Fibroblast of skin of left biceps (primary cell): ENCODE measurements around the gene HMOX1.
"Not testable (repeated sequence)": the region's sequence is repeated elsewhere in the genome, so short reads cannot be mapped to it uniquely, and the experiment has no call there.

Experiments
- DNase-seq, 2 experiments: peaks; one replicate each; pipeline ENCODE4 v3.0.0-alpha.2; 2013; ENCODE audit warnings: low read depth in 2 of 2

Gene HMOX1

GRCh38 chr22:35380013-35380412, 883 bp upstream of the HMOX1 start:
- no peak for DNase-seq

- no peak for DNase-seq
These were observed 621 bp downstream of the HMOX1 start for GRCh38 chr22:35381424-35382009.

- no peak for DNase-seq
These were observed 2.8 kb downstream of the HMOX1 start for GRCh38 chr22:35383679-35384071.

GRCh38 chr22:35384527-35384926, 3.6 kb downstream of the HMOX1 start:
- DNase-seq = no peak

GRCh38 chr22:35384975-35385588, 4.2 kb downstream of the HMOX1 start:
- DNase-seq = no peak

GRCh38 chr22:35386670-35387288, 5.9 kb downstream of the HMOX1 start:
- no peak for DNase-seq

GRCh38 chr22:35390933-35391332, 10.0 kb downstream of the HMOX1 start:
- no peak for DNase-seq

- DNase-seq = no peak
These were observed 11.5 kb downstream of the HMOX1 start for GRCh38 chr22:35392357-35392756.

GRCh38 chr22:35393116-35394010, 12.5 kb downstream of the HMOX1 start:
- no peak for DNase-seq

GRCh38 chr22:35394011-35394312, 13.1 kb downstream of the HMOX1 start:
- DNase-seq = no peak

- no peak for DNase-seq
These were observed 14.1 kb downstream of the HMOX1 start for GRCh38 chr22:35394810-35395563.

GRCh38 chr22:35396622-35397021, 15.7 kb downstream of the HMOX1 start:
- not testable (repeated sequence) for DNase-seq

- DNase-seq = no peak
These were observed 16.4 kb downstream of the HMOX1 start for GRCh38 chr22:35397095-35397904.

GRCh38 chr22:35398591-35398973, 17.7 kb downstream of the HMOX1 start:
- DNase-seq = no peak

GRCh38 chr22:35399114-35399677, 18.3 kb downstream of the HMOX1 start:
- DNase-seq = no peak

GRCh38 chr22:35399678-35400500, 19.0 kb downstream of the HMOX1 start, which contains the start of gene MCM5:
TSS of gene MCM5 (plus strand) at chr22:35400140. CDS start at chr22:35400439, 299 bp downstream.
- peak; percentile 92 to 94 for DNase-seq

- no peak for DNase-seq
These were observed 19.6 kb downstream of the HMOX1 start for GRCh38 chr22:35400501-35400790.

- no peak for DNase-seq
These were observed 21.0 kb downstream of the HMOX1 start for GRCh38 chr22:35401863-35402262.

GRCh38 chr22:35403356-35403755, 22.5 kb downstream of the HMOX1 start:
- DNase-seq = no peak

GRCh38 chr22:35404176-35404575, 23.3 kb downstream of the HMOX1 start:
- DNase-seq = no peak
